ENCODE results near the gene GFRA4.

GFRA4 gene

GRCh38 chr20:3704087-3704486 is 40.9 kb upstream of the GFRA4 start:
- no peak for ATAC-seq (ENCODE audit: insufficient read depth, low read depth)
- H3K9ac ChIP-seq (ENCODE audit: low read depth, low read length), result no peak overlapping the region
- no peak overlapping the region for H2AFZ ChIP-seq (ENCODE audit: low read depth, low read length)
- peaks cover 2% of the 10 kb centered on the region; the same call in 1 of the 2 replicates for H4K20me1 ChIP-seq (ENCODE audit: insufficient read depth, low read length)
- no peaks in the 10 kb centered on the region for H3K27me3 ChIP-seq (ENCODE audit: insufficient read depth, low read length, poor library complexity)
- H3K27ac ChIP-seq (ENCODE audit: low read length), result no peak overlapping the region
- H3K36me3 ChIP-seq (ENCODE audit: insufficient read depth, low read length), result no peaks in the 10 kb centered on the region
- no peak for DNase-seq
- no peak overlapping the region for H3K4me3 ChIP-seq (ENCODE audit: low read depth in 1 of 2, low read length in 2 of 2)
- no peak overlapping the region for H3K4me2 ChIP-seq (ENCODE audit: insufficient read depth, low read length)
- no peaks in the 10 kb centered on the region for H3K9me3 ChIP-seq (ENCODE audit: insufficient read depth, low read length, severe bottlenecking)
- no peaks in the 10 kb centered on the region for H3K79me2 ChIP-seq (ENCODE audit: insufficient read depth, low read length)
- no peaks in the 10 kb centered on the region for H3K4me1 ChIP-seq (ENCODE audit: insufficient read depth, low read length)
- TF ChIP-seq EZH2 (IDR thresholded peaks at IDR 0.05; ENCODE audit: borderline replicate concordance, low read depth, low read length, severe bottlenecking), result no peak
- TF ChIP-seq, protein P1, sequence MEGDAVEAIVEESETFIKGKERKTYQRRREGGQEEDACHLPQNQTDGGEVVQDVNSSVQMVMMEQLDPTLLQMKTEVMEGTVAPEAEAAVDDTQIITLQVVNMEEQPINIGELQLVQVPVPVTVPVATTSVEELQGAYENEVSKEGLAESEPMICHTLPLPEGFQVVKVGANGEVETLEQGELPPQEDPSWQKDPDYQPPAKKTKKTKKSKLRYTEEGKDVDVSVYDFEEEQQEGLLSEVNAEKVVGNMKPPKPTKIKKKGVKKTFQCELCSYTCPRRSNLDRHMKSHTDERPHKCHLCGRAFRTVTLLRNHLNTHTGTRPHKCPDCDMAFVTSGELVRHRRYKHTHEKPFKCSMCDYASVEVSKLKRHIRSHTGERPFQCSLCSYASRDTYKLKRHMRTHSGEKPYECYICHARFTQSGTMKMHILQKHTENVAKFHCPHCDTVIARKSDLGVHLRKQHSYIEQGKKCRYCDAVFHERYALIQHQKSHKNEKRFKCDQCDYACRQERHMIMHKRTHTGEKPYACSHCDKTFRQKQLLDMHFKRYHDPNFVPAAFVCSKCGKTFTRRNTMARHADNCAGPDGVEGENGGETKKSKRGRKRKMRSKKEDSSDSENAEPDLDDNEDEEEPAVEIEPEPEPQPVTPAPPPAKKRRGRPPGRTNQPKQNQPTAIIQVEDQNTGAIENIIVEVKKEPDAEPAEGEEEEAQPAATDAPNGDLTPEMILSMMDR (IDR thresholded peaks at IDR 0.05; ENCODE audit: borderline replicate concordance, extremely low read depth, low read length, poor library complexity, severe bottlenecking), result no peak

DNA sequence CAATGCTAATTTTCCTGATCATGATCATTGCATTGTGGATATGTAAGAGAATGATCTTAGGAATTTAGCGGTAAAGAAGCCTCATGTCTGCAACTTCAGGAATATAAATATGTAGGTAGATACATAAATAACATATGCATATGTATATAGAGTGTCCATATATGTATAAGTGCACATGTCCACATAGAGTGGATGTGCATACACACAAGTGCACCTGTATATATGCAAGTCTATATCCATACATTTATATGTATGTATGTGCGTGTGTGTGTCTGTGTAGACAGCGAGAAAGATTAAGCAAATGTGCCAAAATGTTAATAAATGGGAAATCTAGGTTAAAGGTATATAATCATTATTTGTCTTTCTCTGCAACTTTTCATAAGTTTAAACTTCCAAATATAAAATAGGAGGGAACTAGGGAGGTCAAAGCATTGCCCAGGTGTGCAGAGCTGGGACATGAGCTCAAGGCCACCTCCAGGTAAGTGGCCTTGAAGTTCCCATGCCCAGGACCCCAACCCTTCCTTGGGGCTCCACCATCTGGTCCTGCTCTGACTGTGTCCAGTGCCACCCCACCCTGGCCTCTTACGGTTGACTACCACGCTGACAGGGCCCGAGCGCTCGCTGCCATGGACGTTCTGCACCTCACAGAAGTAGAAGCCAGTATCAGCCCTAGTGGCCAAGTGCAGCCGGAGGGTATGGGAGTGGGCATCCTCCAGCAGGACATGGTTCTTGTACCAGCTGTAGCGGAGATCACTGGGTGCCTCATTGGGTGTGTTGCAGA is 39.6 kb upstream of the GFRA4 start:
- ATAC-seq (ENCODE audit: insufficient read depth, low read depth), result no peak
- Histone ChIP-seq H3K4me1 (ENCODE audit: insufficient read depth, low read length) (no peaks in the 10 kb centered on the region), H3K4me2 (ENCODE audit: insufficient read depth, low read length) (no peak overlapping the region), H3K9me3 (ENCODE audit: insufficient read depth, low read length, severe bottlenecking) (no peaks in the 10 kb centered on the region), H3K9ac (ENCODE audit: low read depth, low read length) (no peak overlapping the region), H3K4me3 (ENCODE audit: low read depth in 1 of 2, low read length in 2 of 2) (no peak overlapping the region), H3K79me2 (ENCODE audit: insufficient read depth, low read length) (no peaks in the 10 kb centered on the region), H3K27me3 (ENCODE audit: insufficient read depth, low read length, poor library complexity) (no peaks in the 10 kb centered on the region), H3K27ac (ENCODE audit: low read length) (no peak overlapping the region), H3K36me3 (ENCODE audit: insufficient read depth, low read length) (no peaks in the 10 kb centered on the region), H2AFZ (ENCODE audit: low read depth, low read length) (no peak overlapping the region), H4K20me1 (ENCODE audit: insufficient read depth, low read length) (peaks cover 2% of the 10 kb centered on the region; the same call in 1 of the 2 replicates)
- TF ChIP-seq EZH2 (IDR thresholded peaks at IDR 0.05; ENCODE audit: borderline replicate concordance, low read depth, low read length, severe bottlenecking), result no peak
- TF ChIP-seq, protein P1 (IDR thresholded peaks at IDR 0.05; ENCODE audit: borderline replicate concordance, extremely low read depth, low read length, poor library complexity, severe bottlenecking), result no peak
- DNase-seq, result no peak

- no peaks in the 10 kb centered on the region for H3K4me1 ChIP-seq (ENCODE audit: insufficient read depth, low read length)
- no peak for TF ChIP-seq EZH2 (IDR thresholded peaks at IDR 0.05; ENCODE audit: borderline replicate concordance, low read depth, low read length, severe bottlenecking)
- TF ChIP-seq, protein P1 (IDR thresholded peaks at IDR 0.05; ENCODE audit: borderline replicate concordance, extremely low read depth, low read length, poor library complexity, severe bottlenecking), result no peak
- H3K9me3 ChIP-seq (ENCODE audit: insufficient read depth, low read length, severe bottlenecking), result no peaks in the 10 kb centered on the region
- no peak overlapping the region for H2AFZ ChIP-seq (ENCODE audit: low read depth, low read length)
- DNase-seq (no peak), ATAC-seq (ENCODE audit: insufficient read depth, low read depth) (no peak)
- H3K27ac ChIP-seq (ENCODE audit: low read length), result no peak overlapping the region
- no peak overlapping the region for H3K4me3 ChIP-seq (ENCODE audit: low read depth in 1 of 2, low read length in 2 of 2)
- no peaks in the 10 kb centered on the region for H3K79me2 ChIP-seq (ENCODE audit: insufficient read depth, low read length)
- no peak overlapping the region for H3K9ac ChIP-seq (ENCODE audit: low read depth, low read length)
- H4K20me1 ChIP-seq (ENCODE audit: insufficient read depth, low read length), result peaks cover 2% of the 10 kb centered on the region; the same call in 1 of the 2 replicates
- no peaks in the 10 kb centered on the region for H3K36me3 ChIP-seq (ENCODE audit: insufficient read depth, low read length)
- no peak overlapping the region for H3K4me2 ChIP-seq (ENCODE audit: insufficient read depth, low read length)
- no peaks in the 10 kb centered on the region for H3K27me3 ChIP-seq (ENCODE audit: insufficient read depth, low read length, poor library complexity)
Measured at GRCh38 chr20:3701061-3701998, 38.1 kb upstream of the GFRA4 start.

Data from DND-41 (cell line).